GM21723 (cell line): ENCODE measurements around the gene ZNF316.

Source experiments
- ATAC-seq: cut with Tn5 transposase; IDR thresholded peaks from one replicate; pipeline ENCODE4 v1.9.1; 2021; ENCODE audit warnings: mild to moderate bottlenecking, moderate library complexity; ENCODE audit not compliant: unreplicated experiment

The ZNF316 gene

DNA sequence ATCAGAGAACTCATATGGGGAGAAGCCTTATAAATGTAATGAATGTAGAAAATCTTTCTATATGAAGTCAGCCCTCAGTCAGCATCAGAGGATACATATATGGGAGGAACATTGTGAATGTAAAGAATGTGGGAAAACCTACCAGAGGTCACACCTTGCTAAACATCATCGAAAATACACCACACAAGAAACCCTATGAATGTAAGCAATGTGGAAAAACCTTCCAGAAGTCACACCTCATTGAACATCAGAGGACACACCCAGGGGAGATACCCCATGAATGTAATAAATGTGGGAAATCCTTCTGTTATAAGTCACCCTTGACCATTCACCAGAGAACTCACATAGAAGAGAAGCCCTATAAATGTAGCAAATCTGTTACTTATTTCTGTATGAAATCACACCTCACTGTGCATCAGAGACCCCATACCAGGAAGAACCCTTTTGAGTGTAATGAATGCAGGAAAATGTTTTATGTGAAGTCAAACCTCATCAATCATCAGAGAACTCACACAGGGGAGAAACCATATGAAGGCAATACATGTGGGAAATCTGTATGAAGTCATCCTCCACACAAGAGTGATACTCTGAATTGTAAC, 38.8 kb downstream of the ZNF316 start:
- no peak for ATAC-seq

DNA sequence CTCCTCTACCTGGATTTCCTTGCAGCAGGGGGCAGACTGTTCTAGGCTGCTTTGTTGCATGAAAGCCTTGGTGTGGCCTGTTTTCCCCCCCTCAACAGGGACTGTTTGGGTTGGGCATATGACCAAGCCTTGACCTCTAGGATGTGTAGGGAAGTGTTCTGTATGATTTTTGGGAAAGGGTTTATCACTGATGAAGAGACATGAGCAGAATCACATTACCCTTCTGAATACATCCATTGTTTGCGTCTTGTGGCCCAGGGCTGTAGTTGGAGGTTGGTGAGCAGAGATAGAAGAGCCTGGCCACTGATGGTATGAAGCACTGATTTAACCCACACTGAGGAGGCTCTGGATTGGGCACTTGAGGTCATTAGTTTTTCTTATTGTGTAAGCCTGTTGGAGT, 43.0 kb downstream of the ZNF316 start:
- no peak for ATAC-seq

DNA sequence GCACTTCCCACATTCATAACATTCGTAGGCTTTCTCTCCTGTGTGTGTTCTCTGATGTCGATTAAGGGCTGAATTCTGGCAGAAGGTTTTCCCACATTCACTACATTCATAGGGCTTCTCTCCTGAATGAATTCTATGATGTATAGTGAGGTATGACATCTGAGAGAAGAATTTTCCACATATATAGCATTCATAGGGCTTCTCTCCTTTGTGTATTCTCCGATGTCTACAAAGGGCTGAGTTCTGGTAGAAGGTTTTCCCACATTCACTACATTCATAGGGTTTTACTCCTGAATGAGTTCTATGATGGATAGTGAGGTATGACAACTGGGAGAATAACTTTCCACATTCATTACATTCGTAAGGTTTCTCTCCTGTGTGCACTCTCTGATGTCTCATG, 54.0 kb downstream of the ZNF316 start:
- ATAC-seq = no peak

DNA sequence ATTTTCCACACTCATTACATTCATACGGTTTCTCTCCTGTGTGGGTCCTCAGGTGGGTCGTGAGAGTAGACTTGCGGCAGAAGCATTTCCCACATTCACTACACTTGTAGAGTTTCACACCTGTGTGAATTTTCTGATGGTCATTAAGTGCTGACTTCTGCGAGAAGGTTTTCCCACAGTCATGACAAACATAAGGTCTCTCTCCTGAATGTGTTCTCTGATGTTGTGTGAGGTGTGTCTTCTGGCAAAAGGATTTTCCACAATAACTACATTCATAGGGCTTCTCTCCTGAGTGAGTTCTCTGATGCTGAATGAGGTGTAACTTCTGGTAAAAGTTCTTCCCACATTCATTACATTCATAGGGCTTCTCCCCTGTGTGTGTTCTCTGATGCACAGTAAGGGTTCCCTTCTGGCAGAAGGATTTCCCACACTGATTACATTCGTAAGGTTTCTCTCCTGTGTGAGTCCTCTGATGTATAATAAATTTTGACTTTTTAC, 54.5 kb downstream of the ZNF316 start:
- ATAC-seq = no peak

DNA sequence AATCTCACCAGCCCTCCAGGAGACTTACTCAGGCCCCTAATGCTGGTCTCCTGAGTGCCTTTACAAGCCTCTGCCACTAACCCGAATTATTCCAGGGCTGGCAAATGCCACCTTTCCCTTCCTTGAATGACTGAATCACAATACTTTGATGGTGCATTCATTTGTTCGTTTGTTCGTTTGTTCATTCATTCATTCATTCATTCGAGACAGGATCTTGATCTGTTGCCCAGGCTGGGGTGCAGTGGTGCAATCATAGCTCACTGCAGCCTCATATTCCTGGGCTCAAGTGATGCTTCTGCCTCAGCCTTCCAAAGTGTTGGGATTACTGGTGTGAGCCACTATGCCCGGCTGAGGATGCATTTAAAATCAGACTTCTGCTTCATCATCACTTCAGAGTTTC, 63.7 kb downstream of the ZNF316 start:
- ATAC-seq = no peak

DNA sequence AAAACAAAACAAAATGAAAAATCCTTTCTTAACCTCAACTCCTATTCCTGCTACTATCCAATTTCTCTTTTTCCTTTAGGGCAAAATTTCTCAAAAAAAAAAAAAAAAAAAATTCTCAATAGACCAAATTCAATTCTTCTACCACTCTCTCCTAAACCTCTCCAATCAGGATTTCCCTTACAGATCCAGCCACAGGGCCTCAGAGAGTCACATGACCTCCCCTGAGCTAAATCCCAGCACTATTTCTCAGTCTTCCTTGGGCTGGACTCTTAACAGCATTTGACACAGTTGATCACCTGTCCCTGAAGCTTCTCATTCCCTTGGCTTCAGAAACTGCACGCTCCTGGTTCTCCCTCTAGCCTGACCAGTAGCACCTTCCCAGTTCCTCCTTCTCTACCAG, 64.7 kb downstream of the ZNF316 start:
- no peak for ATAC-seq
